A673 (cell line): Measurements from ENCODE around the gene CASKIN1.

Experiments
- EZH2 ChIP-seq: fragments of 200-600 bp; sonication (generic); IDR thresholded peaks from 2 replicates; pipeline ENCODE4 v1.6.1; 2017; ENCODE audit warnings: borderline replicate concordance, low read depth, mild to moderate bottlenecking, mixed read lengths, antibody characterized with exemption, low read length; ENCODE audit not compliant: poor library complexity, severe bottlenecking
- TF ChIP-seq, protein P1 (sequence below): fragments of 300-800, 200-600 bp; sonication (generic); conservative IDR thresholded peaks from 2 replicates; pipeline ENCODE4 v1.5.1; 2017; ENCODE audit warnings: low read depth, mild to moderate bottlenecking, antibody characterized with exemption, low read length, moderate library complexity, mixed read lengths

DNA sequence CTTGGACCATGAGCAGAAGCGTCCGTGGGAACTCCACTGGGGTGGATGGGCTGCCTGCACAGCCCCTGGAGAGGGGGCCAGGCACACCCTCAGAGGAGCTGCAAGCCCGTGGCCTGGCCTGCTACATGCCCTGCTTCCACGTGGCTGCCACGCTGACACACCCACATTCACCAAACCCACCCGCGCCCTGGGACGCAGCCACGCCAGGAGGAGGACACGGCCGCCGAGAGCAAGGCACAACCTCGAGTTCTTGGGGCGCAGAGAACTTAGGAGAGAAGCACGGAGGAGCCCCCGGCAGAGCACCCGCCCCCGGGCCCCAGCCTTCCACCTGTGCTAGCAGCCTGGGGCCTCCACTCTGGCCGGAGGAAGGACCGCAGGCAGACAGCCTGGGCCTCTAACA lies 18.8 kb downstream of the CASKIN1 start:
- TF ChIP-seq EZH2: no peak
- TF ChIP-seq, protein P1, sequence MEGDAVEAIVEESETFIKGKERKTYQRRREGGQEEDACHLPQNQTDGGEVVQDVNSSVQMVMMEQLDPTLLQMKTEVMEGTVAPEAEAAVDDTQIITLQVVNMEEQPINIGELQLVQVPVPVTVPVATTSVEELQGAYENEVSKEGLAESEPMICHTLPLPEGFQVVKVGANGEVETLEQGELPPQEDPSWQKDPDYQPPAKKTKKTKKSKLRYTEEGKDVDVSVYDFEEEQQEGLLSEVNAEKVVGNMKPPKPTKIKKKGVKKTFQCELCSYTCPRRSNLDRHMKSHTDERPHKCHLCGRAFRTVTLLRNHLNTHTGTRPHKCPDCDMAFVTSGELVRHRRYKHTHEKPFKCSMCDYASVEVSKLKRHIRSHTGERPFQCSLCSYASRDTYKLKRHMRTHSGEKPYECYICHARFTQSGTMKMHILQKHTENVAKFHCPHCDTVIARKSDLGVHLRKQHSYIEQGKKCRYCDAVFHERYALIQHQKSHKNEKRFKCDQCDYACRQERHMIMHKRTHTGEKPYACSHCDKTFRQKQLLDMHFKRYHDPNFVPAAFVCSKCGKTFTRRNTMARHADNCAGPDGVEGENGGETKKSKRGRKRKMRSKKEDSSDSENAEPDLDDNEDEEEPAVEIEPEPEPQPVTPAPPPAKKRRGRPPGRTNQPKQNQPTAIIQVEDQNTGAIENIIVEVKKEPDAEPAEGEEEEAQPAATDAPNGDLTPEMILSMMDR: no peak
